HepG2 (cell line): Measurements from ENCODE around the gene MOGAT3. TPM values are rescaled to one million over a fixed set of nuclear protein-coding genes. Genes with fewer than 3 reads are reported as not detected.

Experiments used
- ARID4A ChIP-seq: sonication (generic); formaldehyde crosslinking; IDR thresholded peaks from 2 replicates; pipeline ENCODE4 v1.5.0; 2020; ENCODE audit warnings: mild to moderate bottlenecking, missing genetic modification reagents, borderline replicate concordance
- CAMTA2 ChIP-seq: sonication (generic); formaldehyde crosslinking; IDR thresholded peaks from 2 replicates; pipeline ENCODE4 v1.4.0; 2020; ENCODE audit warnings: mild to moderate bottlenecking, missing genetic modification reagents, borderline replicate concordance
- EED ChIP-seq: sonication (generic); formaldehyde crosslinking; IDR thresholded peaks from 2 replicates; pipeline ENCODE4 v1.5.0; 2020; ENCODE audit warnings: mild to moderate bottlenecking, missing genetic modification reagents
- HMGXB3 ChIP-seq: sonication (generic); formaldehyde crosslinking; IDR thresholded peaks from 2 replicates; pipeline ENCODE4 v1.4.0; 2020; ENCODE audit warnings: missing genetic modification reagents, borderline replicate concordance
- HNRNPUL1 ChIP-seq: fragments of 200-400 bp; formaldehyde crosslinking; IDR thresholded peaks from 2 replicates; pipeline ENCODE4 v1.6.1; 2017; ENCODE audit warnings: low read depth, mild to moderate bottlenecking, low read length, moderate library complexity
- HOXA5 ChIP-seq: sonication (generic); formaldehyde crosslinking; IDR thresholded peaks from 2 replicates; pipeline ENCODE4 v1.4.0; 2020; ENCODE audit warnings: missing genetic modification reagents
- KDM4B ChIP-seq: sonication (generic); formaldehyde crosslinking; IDR thresholded peaks from 2 replicates; pipeline ENCODE4 v1.4.0; 2020; ENCODE audit warnings: missing genetic modification reagents
- MAZ ChIP-seq, 2 experiments: sonication (generic) in 1 of 2; formaldehyde crosslinking in 1 of 2; IDR thresholded peaks; 2 replicates each; pipeline versions ENCODE4 v1.5.0 to v1.6.1; 2012 to 2020; ENCODE audit warnings: low read depth in 2 of 2, mild to moderate bottlenecking in 2 of 2, borderline replicate concordance in 1 of 2, improper control_type of control experiment in 1 of 2, low read length in 1 of 2, missing genetic modification reagents in 1 of 2, moderate library complexity in 1 of 2
- MEIS2 ChIP-seq: sonication (generic); formaldehyde crosslinking; IDR thresholded peaks from 2 replicates; pipeline ENCODE4 v1.9.0; 2021; ENCODE audit warnings: mild to moderate bottlenecking, missing genetic modification reagents
- REPIN1 ChIP-seq: sonication (generic); formaldehyde crosslinking; IDR thresholded peaks from 2 replicates; pipeline ENCODE4 v1.8.0; 2022; ENCODE audit warnings: missing genetic modification reagents, low read depth, mild to moderate bottlenecking, borderline replicate concordance
- SMARCC2 ChIP-seq: fragments of 450-650 bp; IDR thresholded peaks from 2 replicates; pipeline ENCODE4 v1.6.1; 2017; ENCODE audit warnings: antibody characterized with exemption, mild to moderate bottlenecking
- TGIF2 ChIP-seq: IDR thresholded peaks from 2 replicates; pipeline ENCODE4 v1.6.1; 2016; ENCODE audit warnings: control low read depth, missing compliant biosample characterization
- TOE1 ChIP-seq: sonication (generic); formaldehyde crosslinking; IDR thresholded peaks from 2 replicates; pipeline ENCODE4 v1.4.0; 2020; ENCODE audit warnings: mild to moderate bottlenecking, missing genetic modification reagents
- ZFP41 ChIP-seq: sonication (generic); formaldehyde crosslinking; IDR thresholded peaks from 2 replicates; pipeline ENCODE4 v1.4.0; 2020; ENCODE audit warnings: mild to moderate bottlenecking, missing genetic modification reagents, borderline replicate concordance
- ZNF143 ChIP-seq: sonication (generic); formaldehyde crosslinking; IDR thresholded peaks from 2 replicates; pipeline ENCODE4 v1.4.0; 2020; ENCODE audit warnings: missing genetic modification reagents
- ZNF224 ChIP-seq: sonication (generic); formaldehyde crosslinking; IDR thresholded peaks from 2 replicates; pipeline ENCODE4 v1.5.0; 2020; ENCODE audit warnings: mild to moderate bottlenecking, missing genetic modification reagents
- ZNF724P ChIP-seq: sonication (generic); formaldehyde crosslinking; IDR thresholded peaks from 2 replicates; pipeline ENCODE4 v1.8.0; 2022; ENCODE audit warnings: missing genetic modification reagents, borderline replicate concordance
- polyA plus RNA-seq, 8 experiments: library from polyadenylated mRNA; depleted of rRNA in 3 of 8; stranded (reverse) in 7 of 8; unstranded in 1 of 8; fragments of >200 nt; fragmentation: Illumina TruSeq in 4 of 8; extraction: Trizol in 4 of 8; gene quantifications; 2 replicates each; pipeline versions ENCODE4 v1.2.1 to v1.2.3, GENCODE V29; 2011 to 2016; ENCODE audit warnings: low read depth in 4 of 8, missing spikeins in 1 of 8, mixed read lengths in 1 of 8; ENCODE audit not compliant: insufficient read depth in 1 of 8
- total RNA-seq, 5 experiments: library from RNA; depleted of rRNA; stranded (reverse); fragments of >200 nt; fragmentation: Illumina TruSeq; extraction: Trizol; gene quantifications; 2 replicates each; pipeline ENCODE4 v1.2.3, GENCODE V29; 2016; ENCODE audit warnings: low read depth in 1 of 5
- TF ChIP-seq, protein P1 (sequence below): sonication (generic); formaldehyde crosslinking; conservative IDR thresholded peaks from 2 replicates; pipeline ENCODE4 v1.4.0; 2020; ENCODE audit warnings: missing genetic modification reagents
- TF ChIP-seq, protein P2 (sequence below): sonication (generic); formaldehyde crosslinking; IDR thresholded peaks from 2 replicates; pipeline ENCODE4 v1.4.0; 2020; ENCODE audit warnings: mild to moderate bottlenecking, missing genetic modification reagents

The MOGAT3 gene
- total and polyA plus RNA-seq, 2 of the 13 experiments (the other 11 are each of a cell fraction or from before 2014, with no cell fraction given): 22.5 to 30.5 TPM

DNA sequence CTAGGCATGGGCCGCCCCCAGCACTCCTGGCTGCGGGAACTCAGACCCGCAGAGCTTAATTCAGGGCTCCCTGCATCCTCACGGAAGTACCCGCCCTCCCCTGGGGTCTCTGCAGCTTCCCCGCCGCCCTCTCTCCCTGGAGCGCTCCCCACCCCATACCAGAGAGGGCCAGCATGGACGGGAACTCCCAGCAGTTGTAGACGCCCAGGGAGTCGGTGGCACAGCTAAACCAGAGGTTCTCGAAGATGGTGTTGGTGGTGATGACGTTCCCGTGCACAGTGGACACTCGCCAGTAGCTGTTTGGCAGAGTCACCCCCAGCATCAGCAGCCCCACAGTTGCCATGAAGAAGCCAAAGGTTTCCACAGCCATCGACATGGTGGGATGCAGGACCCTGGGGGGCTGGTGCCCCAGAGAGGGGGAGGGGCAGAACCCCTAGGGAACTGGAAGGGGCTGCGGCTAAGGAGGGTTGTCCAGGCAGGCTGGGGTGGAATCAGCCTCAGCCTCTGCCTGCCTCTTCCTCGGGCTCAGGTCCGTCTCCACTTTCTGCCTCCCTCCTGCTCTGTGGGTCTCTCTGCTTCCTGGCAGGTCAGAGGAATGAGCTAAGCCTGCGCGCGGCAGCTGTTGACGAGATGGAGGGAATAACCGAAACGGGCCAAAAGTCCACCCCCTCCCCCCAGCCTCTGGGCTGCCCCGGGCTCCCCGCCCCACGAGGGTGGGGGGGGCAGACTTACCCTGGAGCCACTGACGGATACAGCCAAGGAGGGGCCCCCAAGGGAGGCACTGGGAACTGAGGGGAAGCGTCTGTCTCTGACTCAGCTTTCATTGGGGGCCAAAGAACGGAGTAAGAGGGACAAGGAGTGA is 36.6 kb upstream of the MOGAT3 start, which contains the start of gene CLDN15 (continued):
- TF ChIP-seq MAZ (IDR thresholded peaks at IDR 0.05; ENCODE audit: borderline replicate concordance, low read depth, low read length) (no peak), MAZ (CRISPR knock-in tag; IDR thresholded peaks at IDR 0.05; ENCODE audit: low read depth) (no peak), ZNF224 (CRISPR knock-in tag) (no peak), ZNF143 (CRISPR knock-in tag) (no peak), HNRNPUL1 (no peak), TGIF2 (CRISPR knock-in tag) (no peak), EED (no peak), CAMTA2 (CRISPR knock-in tag) (no peak), HOXA5 (CRISPR knock-in tag) (0 out of 2 replicates have a peak, but pooled peaks have one; percentile 47), TOE1 (CRISPR knock-in tag) (no peak), ARID4A (peak; percentile 41; the same call in 1 of the 2 replicates), MEIS2 (0 out of 2 replicates have a peak, but pooled peaks have one; percentile 60), KDM4B (CRISPR knock-in tag) (no peak), SMARCC2 (no peak), ZNF724P (no peak), ZFP41 (no peak), REPIN1 (CRISPR knock-in tag) (no peak), HMGXB3 (CRISPR knock-in tag) (no peak)
- TF ChIP-seq, protein P1, sequence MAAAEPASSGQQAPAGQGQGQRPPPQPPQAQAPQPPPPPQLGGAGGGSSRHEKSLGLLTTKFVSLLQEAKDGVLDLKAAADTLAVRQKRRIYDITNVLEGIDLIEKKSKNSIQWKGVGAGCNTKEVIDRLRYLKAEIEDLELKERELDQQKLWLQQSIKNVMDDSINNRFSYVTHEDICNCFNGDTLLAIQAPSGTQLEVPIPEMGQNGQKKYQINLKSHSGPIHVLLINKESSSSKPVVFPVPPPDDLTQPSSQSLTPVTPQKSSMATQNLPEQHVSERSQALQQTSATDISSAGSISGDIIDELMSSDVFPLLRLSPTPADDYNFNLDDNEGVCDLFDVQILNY (CRISPR knock-in tag): no peak
- TF ChIP-seq, protein P2, sequence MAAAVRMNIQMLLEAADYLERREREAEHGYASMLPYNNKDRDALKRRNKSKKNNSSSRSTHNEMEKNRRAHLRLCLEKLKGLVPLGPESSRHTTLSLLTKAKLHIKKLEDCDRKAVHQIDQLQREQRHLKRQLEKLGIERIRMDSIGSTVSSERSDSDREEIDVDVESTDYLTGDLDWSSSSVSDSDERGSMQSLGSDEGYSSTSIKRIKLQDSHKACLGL: no peak
